Neural cell (in vitro differentiated cells): ENCODE data around the gene STN1.

Source experiments
- POLR2AphosphoS5 ChIP-seq: IDR thresholded peaks from 2 replicates; pipeline ENCODE4 v1.6.1; 2012
- SMC3 ChIP-seq: fragments of 450-650 bp; conservative IDR thresholded peaks from 2 replicates; pipeline ENCODE4 v1.6.1; 2014; ENCODE audit warnings: antibody characterized with exemption, mild to moderate bottlenecking, moderate library complexity; ENCODE audit not compliant: poor library complexity

DNA sequence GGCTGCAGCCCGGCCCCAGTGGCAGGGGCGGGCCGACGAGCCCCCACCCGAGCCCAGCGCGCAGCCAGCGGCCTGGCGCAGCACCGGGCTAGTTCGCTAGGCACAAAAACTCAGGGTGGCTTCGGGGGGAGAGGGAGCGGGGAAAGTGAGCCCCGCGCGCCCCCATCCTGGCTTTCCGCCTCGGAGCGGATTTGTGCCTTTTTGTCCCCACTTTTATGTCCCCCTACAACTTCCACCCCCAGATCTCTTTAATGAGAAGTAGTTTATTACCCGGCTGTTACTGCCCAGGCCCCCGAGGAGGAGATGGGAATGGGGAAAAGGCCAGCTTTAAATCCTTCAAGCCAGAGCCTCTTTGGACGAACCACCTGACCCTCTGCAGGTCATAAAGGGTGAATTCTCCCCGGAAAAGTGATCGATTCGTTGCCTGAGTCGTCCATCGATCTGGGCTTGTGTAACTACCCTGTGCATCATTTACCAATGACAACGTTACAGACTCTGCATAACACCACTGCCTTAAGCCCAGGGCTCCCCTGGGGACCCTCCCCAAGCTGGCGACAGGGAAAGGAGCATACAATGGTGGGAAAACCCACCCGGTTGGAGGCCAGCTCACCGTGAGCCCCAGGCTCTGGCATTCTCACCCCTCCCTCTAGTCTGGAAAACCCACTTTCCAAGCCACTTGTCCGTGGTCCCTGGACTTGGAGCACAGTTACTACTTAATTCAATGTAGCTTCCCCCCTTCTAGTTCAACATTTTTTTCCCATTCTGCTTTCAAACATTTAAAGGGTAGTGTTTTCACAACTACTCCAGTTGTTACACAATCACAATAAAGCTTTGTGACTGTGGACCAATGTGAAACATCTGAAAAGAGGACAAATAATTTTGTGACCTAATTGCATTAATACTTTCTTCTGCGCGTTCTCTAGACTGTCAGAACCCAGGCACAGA lies 61.9 kb downstream of the STN1 start:
- TF ChIP-seq POLR2AphosphoS5 (no peak), SMC3 (no peak)
